Measurements from ENCODE around the gene ETNK1. TPM values are rescaled to one million over a fixed set of nuclear protein-coding genes. Genes with fewer than 3 reads are reported as not detected.
"Not testable (repeated sequence)": the region's sequence is repeated elsewhere in the genome, so short reads cannot be mapped to it uniquely, and the experiment has no call there.

ETNK1 gene
- total RNA-seq, 5 donors from 2014 or later (not counting 1 experiment from before 2014, with no cell fraction given), result 50.9 to 77.4 (median 69.9) TPM

DNA sequence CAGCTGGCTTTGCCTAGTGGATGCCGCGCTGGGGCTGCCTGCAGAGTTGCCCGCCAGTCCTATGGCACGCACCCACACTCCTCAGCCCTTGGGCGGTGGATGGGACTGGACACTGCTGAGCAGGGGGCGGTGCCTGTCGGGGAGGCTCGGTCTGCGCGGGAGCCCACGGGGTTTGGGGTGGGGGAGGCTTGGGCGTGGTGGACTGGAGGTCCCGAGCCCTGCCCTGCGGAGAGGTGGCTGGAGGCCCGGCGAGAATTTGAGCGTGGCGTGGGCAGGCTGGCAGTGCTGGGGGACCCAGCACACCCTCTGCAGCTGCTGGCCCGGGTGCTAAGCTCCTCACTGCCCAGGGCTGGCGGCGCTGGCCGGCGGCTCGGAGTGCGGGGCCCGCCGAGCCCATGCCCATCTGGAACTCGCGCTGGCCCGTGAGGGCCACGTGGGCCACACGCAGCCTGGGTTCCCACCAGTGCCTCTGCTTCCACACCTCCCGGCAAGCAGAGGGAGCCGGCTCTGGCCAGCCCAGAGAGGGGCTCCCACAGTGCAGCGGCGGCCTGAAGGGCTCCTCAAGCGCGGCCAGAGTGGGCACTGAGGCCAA, 68.1 kb downstream of the ETNK1 start:
- Mint-ChIP-seq H3K36me3 (peaks cover 3% of the 10 kb centered on the region), H3K4me1 (peaks cover 0 to 3% (median 0%) of the 10 kb centered on the region in 3 donors)
- ATAC-seq (replicated peaks in 1 of 4), result peak in 3 of 4 experiments; percentile 16 to 27 (median 27)

DNA sequence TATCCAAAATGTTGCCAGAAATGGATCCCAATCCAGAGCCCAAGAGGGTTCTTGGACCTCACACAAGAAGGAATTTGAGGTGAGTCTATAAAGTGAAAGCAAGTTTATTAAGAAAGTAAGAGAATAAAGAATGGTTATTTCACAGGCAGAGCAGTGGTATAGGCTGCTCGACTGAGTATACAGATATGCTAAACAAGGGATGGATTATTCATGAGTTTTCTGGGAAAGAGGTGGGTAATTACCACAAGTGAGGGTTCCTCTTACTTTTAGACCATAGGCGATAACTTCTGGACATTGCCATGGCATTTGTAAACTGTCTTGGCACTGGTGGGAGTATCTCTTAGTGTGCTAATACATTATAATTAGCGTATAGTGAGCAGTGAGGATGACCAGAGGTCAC, 73.6 kb downstream of the ETNK1 start:
- H3K4me1 ChIP-seq (ENCODE audit: control insufficient read depth in 1 of 2, extremely low read depth in 1 of 2, insufficient read depth in 2 of 2, low read length in 2 of 2), result no peaks in the 10 kb centered on the region
- Mint-ChIP-seq H3K9me3 (no peaks in the 10 kb centered on the region), H3K4me3 (no peak overlapping the region), H3K4me1 (no peaks in the 10 kb centered on the region), H3K36me3 (no peaks in the 10 kb centered on the region), H3K27me3 (no peaks in the 10 kb centered on the region), H3K27ac (no peak overlapping the region)
- DNase-seq (no peak), ATAC-seq (replicated peaks in 1 of 4) (no peak)
- no peaks in the 10 kb centered on the region for H3K36me3 ChIP-seq (ENCODE audit: control insufficient read depth in 2 of 2, extremely low read depth in 1 of 2, insufficient read depth in 1 of 2, low read length in 1 of 2)
- H3K9me3 ChIP-seq, result no peaks in the 10 kb centered on the region
- ChIA-PET POLR2A (no interaction called here), CTCF (no interaction called here)
- peaks cover 0 to 3% of the 10 kb centered on the region in 2 experiments for H3K27me3 ChIP-seq (replicated peaks in 1 of 2; ENCODE audit: control insufficient read depth in 2 of 2, extremely low read depth in 1 of 2, insufficient read depth in 2 of 2, low read length in 1 of 2)
- WGBS (ENCODE audit: insufficient coverage), result 82% methylated on average over 2 of the region's 3 CpGs
- H3K4me3 ChIP-seq (ENCODE audit: control insufficient read depth in 1 of 2, extremely low read depth in 1 of 2, low read length in 1 of 2), result no peak overlapping the region
- H3K27ac ChIP-seq (ENCODE audit: low read length), result no peak overlapping the region

More for the DNA sequence above, 68.1 kb downstream of the ETNK1 start:
- ChIA-PET POLR2A (no interaction called here), CTCF (interaction anchor here in 1 of 2 donors (1.0 kb wide), 1 partner anchor 11 kb away, joined by 4 read pairs; no protein-coding TSS in a partner anchor)
- no peaks in the 10 kb centered on the region for H3K27me3 Mint-ChIP-seq
- H3K27ac ChIP-seq (ENCODE audit: low read length), result no peak overlapping the region
- no peak overlapping the region for H3K4me3 Mint-ChIP-seq
- H3K36me3 ChIP-seq (ENCODE audit: control insufficient read depth in 2 of 2, extremely low read depth in 1 of 2, insufficient read depth in 1 of 2, low read length in 1 of 2), result no peaks in the 10 kb centered on the region
- H3K4me3 ChIP-seq (ENCODE audit: control insufficient read depth in 1 of 2, extremely low read depth in 1 of 2, low read length in 1 of 2), result no peak overlapping the region
- no peaks in the 10 kb centered on the region for H3K9me3 ChIP-seq
- H3K27ac Mint-ChIP-seq, result no peak overlapping the region
- H3K27me3 ChIP-seq (replicated peaks in 1 of 2; ENCODE audit: control insufficient read depth in 2 of 2, extremely low read depth in 1 of 2, insufficient read depth in 2 of 2, low read length in 1 of 2), result peaks cover 0 to 3% of the 10 kb centered on the region in 2 experiments
- H3K4me1 ChIP-seq (ENCODE audit: control insufficient read depth in 1 of 2, extremely low read depth in 1 of 2, insufficient read depth in 2 of 2, low read length in 2 of 2), result no peaks in the 10 kb centered on the region
- 97% methylated on average over 29 of the region's 38 CpGs for WGBS (ENCODE audit: insufficient coverage)
- no peak for DNase-seq
- no peaks in the 10 kb centered on the region for H3K9me3 Mint-ChIP-seq

DNA sequence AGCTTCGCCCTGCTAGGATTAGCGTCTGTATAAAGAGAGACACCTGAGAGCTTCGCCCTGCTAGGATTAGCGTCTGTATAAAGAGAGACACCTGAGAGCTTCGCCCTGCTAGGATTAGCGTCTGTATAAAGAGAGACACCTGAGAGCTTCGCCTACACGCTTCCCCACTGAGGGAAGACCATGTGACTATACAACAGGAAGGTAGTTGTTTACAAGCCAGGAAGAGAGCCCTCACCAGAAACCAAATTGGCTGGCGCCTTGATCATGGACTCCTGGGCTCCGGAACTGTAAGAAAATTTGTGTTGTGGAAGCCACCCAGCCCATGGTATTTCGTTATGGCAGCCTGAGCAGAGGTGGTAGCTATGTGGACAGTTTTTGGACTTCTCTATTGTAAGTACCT, 74.7 kb downstream of the ETNK1 start:
- H3K27me3 Mint-ChIP-seq; ATAC-seq (replicated peaks in 1 of 4); H3K27ac ChIP-seq (ENCODE audit: low read length); H3K9me3 Mint-ChIP-seq; H3K27ac Mint-ChIP-seq; H3K4me3 Mint-ChIP-seq; H3K36me3 ChIP-seq (ENCODE audit: control insufficient read depth in 2 of 2, extremely low read depth in 1 of 2, insufficient read depth in 1 of 2, low read length in 1 of 2); H3K36me3 Mint-ChIP-seq; DNase-seq; H3K4me3 ChIP-seq (ENCODE audit: control insufficient read depth in 1 of 2, extremely low read depth in 1 of 2, low read length in 1 of 2); H3K27me3 ChIP-seq (replicated peaks in 1 of 2; ENCODE audit: control insufficient read depth in 2 of 2, extremely low read depth in 1 of 2, insufficient read depth in 2 of 2, low read length in 1 of 2); H3K4me1 ChIP-seq (ENCODE audit: control insufficient read depth in 1 of 2, extremely low read depth in 1 of 2, insufficient read depth in 2 of 2, low read length in 2 of 2); CTCF ChIA-PET; H3K4me1 Mint-ChIP-seq; POLR2A ChIA-PET; H3K9me3 ChIP-seq: not testable (repeated sequence)
- 77% methylated on average over 5 of the region's 11 CpGs for WGBS (ENCODE audit: insufficient coverage)

- H3K36me3 Mint-ChIP-seq, result no peaks in the 10 kb centered on the region
- Histone ChIP-seq H3K27ac (ENCODE audit: low read length) (no peak overlapping the region), H3K36me3 (ENCODE audit: control insufficient read depth in 2 of 2, extremely low read depth in 1 of 2, insufficient read depth in 1 of 2, low read length in 1 of 2) (no peaks in the 10 kb centered on the region), H3K4me3 (ENCODE audit: control insufficient read depth in 1 of 2, extremely low read depth in 1 of 2, low read length in 1 of 2) (no peak overlapping the region), H3K27me3 (replicated peaks in 1 of 2; ENCODE audit: control insufficient read depth in 2 of 2, extremely low read depth in 1 of 2, insufficient read depth in 2 of 2, low read length in 1 of 2) (peaks cover 0 to 3% of the 10 kb centered on the region in 2 experiments), H3K9me3 (no peaks in the 10 kb centered on the region), H3K4me1 (ENCODE audit: control insufficient read depth in 1 of 2, extremely low read depth in 1 of 2, insufficient read depth in 2 of 2, low read length in 2 of 2) (no peaks in the 10 kb centered on the region)
- POLR2A ChIA-PET, result interaction anchor here in 1 of 2 donors (0.6 kb wide), 1 partner anchor 254 kb away, joined by 3 read pairs; no protein-coding TSS in a partner anchor
- CTCF ChIA-PET, result interaction anchor here in 1 of 2 donors (0.5 kb wide), 1 partner anchor 129 kb away, joined by 4 read pairs; no protein-coding TSS in a partner anchor
- no peak for ATAC-seq (replicated peaks in 1 of 4)
- WGBS (ENCODE audit: insufficient coverage), result no CpG with 5 or more reads among the region's 1 CpG
- no peaks in the 10 kb centered on the region for H3K27me3 Mint-ChIP-seq
- no peaks in the 10 kb centered on the region for H3K4me1 Mint-ChIP-seq
- H3K27ac Mint-ChIP-seq, result no peak overlapping the region
- DNase-seq, result no peak
- no peaks in the 10 kb centered on the region for H3K9me3 Mint-ChIP-seq
- no peak overlapping the region for H3K4me3 Mint-ChIP-seq
Observed at GRCh38 chr12:22700106-22700505, 75.1 kb downstream of the ETNK1 start.

DNA sequence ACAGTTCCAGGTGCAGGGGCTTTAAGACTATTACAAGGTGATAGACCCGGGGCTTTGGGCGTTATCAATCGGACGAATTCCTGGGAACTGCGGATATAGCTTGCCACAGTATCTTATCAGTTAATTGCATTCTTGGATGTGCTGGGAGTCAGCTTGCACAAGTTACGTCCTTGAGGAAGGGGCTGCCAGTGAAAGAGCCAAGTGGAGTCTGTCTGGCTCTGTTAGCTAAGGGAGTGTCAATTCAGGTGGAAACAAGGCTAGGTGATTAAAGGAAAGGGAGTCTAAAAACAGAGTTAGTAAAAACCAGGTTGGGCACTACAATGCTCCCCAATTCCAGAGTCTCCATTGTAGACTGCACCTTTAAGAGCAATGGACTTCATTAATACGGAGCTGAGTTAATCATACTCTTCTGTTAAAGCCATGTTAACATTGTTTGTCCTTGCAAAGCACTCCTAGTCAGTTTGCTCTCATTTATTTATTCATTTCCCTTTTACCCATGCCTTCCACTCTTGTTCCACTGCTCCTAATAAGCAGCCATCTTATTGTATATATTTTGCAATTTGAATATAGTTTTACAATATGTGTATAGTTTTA, 76.3 kb downstream of the ETNK1 start:
- H3K27me3 ChIP-seq (replicated peaks in 1 of 2; ENCODE audit: control insufficient read depth in 2 of 2, extremely low read depth in 1 of 2, insufficient read depth in 2 of 2, low read length in 1 of 2); H3K27me3 Mint-ChIP-seq; H3K27ac ChIP-seq (ENCODE audit: low read length); POLR2A ChIA-PET; H3K4me3 ChIP-seq (ENCODE audit: control insufficient read depth in 1 of 2, extremely low read depth in 1 of 2, low read length in 1 of 2); CTCF ChIA-PET; H3K4me1 Mint-ChIP-seq; DNase-seq; H3K27ac Mint-ChIP-seq; ATAC-seq (replicated peaks in 1 of 4); H3K9me3 Mint-ChIP-seq; H3K4me3 Mint-ChIP-seq; H3K4me1 ChIP-seq (ENCODE audit: control insufficient read depth in 1 of 2, extremely low read depth in 1 of 2, insufficient read depth in 2 of 2, low read length in 2 of 2); H3K36me3 Mint-ChIP-seq; H3K9me3 ChIP-seq; H3K36me3 ChIP-seq (ENCODE audit: control insufficient read depth in 2 of 2, extremely low read depth in 1 of 2, insufficient read depth in 1 of 2, low read length in 1 of 2): not testable (repeated sequence)
- WGBS (ENCODE audit: insufficient coverage), result 89% methylated on average over 1 of the region's 7 CpGs

DNA sequence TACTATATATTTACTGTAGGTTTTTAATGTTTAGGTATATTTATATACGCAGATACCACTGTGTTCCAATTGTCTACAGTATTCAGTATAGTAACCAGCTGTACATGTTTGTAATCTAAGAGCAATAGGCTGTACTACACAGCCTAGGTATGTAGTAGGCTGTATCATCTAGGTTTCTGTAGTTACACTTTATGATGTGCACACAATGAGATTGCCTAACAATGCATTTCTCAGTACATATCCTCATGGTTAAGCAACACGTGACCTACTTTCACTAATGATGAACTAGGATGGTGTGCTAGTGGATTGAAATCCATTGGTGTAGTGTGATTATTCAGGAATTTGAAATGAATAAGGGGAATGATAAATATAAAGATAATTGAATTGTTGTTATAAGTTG, 77.7 kb downstream of the ETNK1 start:
- no peaks in the 10 kb centered on the region for H3K4me1 Mint-ChIP-seq
- DNase-seq, result no peak
- WGBS (ENCODE audit: insufficient coverage), result no CpG with 5 or more reads among the region's 2 CpGs

More for the DNA sequence above, 77.7 kb downstream of the ETNK1 start:
- Mint-ChIP-seq H3K27me3 (no peaks in the 10 kb centered on the region), H3K4me3 (no peak overlapping the region), H3K36me3 (no peaks in the 10 kb centered on the region), H3K27ac (no peak overlapping the region), H3K9me3 (no peaks in the 10 kb centered on the region)
- no peaks in the 10 kb centered on the region for H3K36me3 ChIP-seq (ENCODE audit: control insufficient read depth in 2 of 2, extremely low read depth in 1 of 2, insufficient read depth in 1 of 2, low read length in 1 of 2)
- no peak for ATAC-seq (replicated peaks in 1 of 4)
- H3K4me3 ChIP-seq (ENCODE audit: control insufficient read depth in 1 of 2, extremely low read depth in 1 of 2, low read length in 1 of 2), result no peak overlapping the region
- H3K27me3 ChIP-seq (replicated peaks in 1 of 2; ENCODE audit: control insufficient read depth in 2 of 2, extremely low read depth in 1 of 2, insufficient read depth in 2 of 2, low read length in 1 of 2), result no peaks in the 10 kb centered on the region
- POLR2A ChIA-PET, result no interaction called here
- no peaks in the 10 kb centered on the region for H3K9me3 ChIP-seq
- CTCF ChIA-PET, result no interaction called here
- no peak overlapping the region for H3K27ac ChIP-seq (ENCODE audit: low read length)
- H3K4me1 ChIP-seq (ENCODE audit: control insufficient read depth in 1 of 2, extremely low read depth in 1 of 2, insufficient read depth in 2 of 2, low read length in 2 of 2), result no peaks in the 10 kb centered on the region

All from T-cell (primary cell).